ENCODE results near the gene TOX2.

Gene TOX2

GRCh38 chr20:44009679-44009992, 95.0 kb downstream of the TOX2 start:
- in situ Hi-C loops (cut with MboI; ENCODE audit: low pct_unique_long_range_greater_than_20kb, low sequenced_read_pairs, unreplicated experiment): no loop called here
- no peak for TF ChIP-seq CTCF (IDR thresholded peaks at IDR 0.05; ENCODE audit: extremely low read depth, insufficient read depth, missing control alignments)
- DNase-seq (ENCODE audit: low spot score): no peak

- no peak for DNase-seq (ENCODE audit: low spot score)
- TF ChIP-seq CTCF (IDR thresholded peaks at IDR 0.05; ENCODE audit: extremely low read depth, insufficient read depth, missing control alignments): no peak
- in situ Hi-C loops (cut with MboI; ENCODE audit: low pct_unique_long_range_greater_than_20kb, low sequenced_read_pairs, unreplicated experiment): no loop called here
These were observed 95.6 kb downstream of the TOX2 start for GRCh38 chr20:44010162-44010704.

- no peak for TF ChIP-seq CTCF (IDR thresholded peaks at IDR 0.05; ENCODE audit: extremely low read depth, insufficient read depth, missing control alignments)
- in situ Hi-C loops (cut with MboI; ENCODE audit: low pct_unique_long_range_greater_than_20kb, low sequenced_read_pairs, unreplicated experiment): no loop called here
- DNase-seq (ENCODE audit: low spot score): no peak
These were observed 96.7 kb downstream of the TOX2 start for GRCh38 chr20:44011251-44011940.

GRCh38 chr20:44012466-44013226, 98.0 kb downstream of the TOX2 start:
- no peak for TF ChIP-seq CTCF (IDR thresholded peaks at IDR 0.05; ENCODE audit: extremely low read depth, insufficient read depth, missing control alignments)
- in situ Hi-C loops (cut with MboI; ENCODE audit: low pct_unique_long_range_greater_than_20kb, low sequenced_read_pairs, unreplicated experiment): no loop called here
- DNase-seq (ENCODE audit: low spot score): no peak

- in situ Hi-C loops (cut with MboI; ENCODE audit: low pct_unique_long_range_greater_than_20kb, low sequenced_read_pairs, unreplicated experiment): no loop called here
- TF ChIP-seq CTCF (IDR thresholded peaks at IDR 0.05; ENCODE audit: extremely low read depth, insufficient read depth, missing control alignments): no peak
- DNase-seq (ENCODE audit: low spot score): no peak
These were observed 100.4 kb downstream of the TOX2 start for GRCh38 chr20:44014807-44015732.

- no peak for TF ChIP-seq CTCF (IDR thresholded peaks at IDR 0.05; ENCODE audit: extremely low read depth, insufficient read depth, missing control alignments)
- DNase-seq (ENCODE audit: low spot score): no peak
- in situ Hi-C loops (cut with MboI; ENCODE audit: low pct_unique_long_range_greater_than_20kb, low sequenced_read_pairs, unreplicated experiment): no loop called here
These were observed 101.1 kb downstream of the TOX2 start for GRCh38 chr20:44015733-44016103.

All from GM13977 (cell line).